Epithelial cell of proximal tubule (primary cell): ENCODE measurements around the gene TNFSF8. TPM values are rescaled to one million over a fixed set of nuclear protein-coding genes. Genes with fewer than 3 reads are reported as not detected.

Experiments used
- DNase-seq: peaks from one replicate; pipeline ENCODE4 v3.0.0-alpha.2; 2011; ENCODE audit warnings: low read depth
- H3K4me3 ChIP-seq: 2 replicates; pipeline ENCODE4 v1.5.1; 2011; ENCODE audit warnings: low read depth, mild to moderate bottlenecking, low read length
- CTCF ChIP-seq: conservative IDR thresholded peaks from 2 replicates; pipeline ENCODE4 v1.5.1; 2012; ENCODE audit warnings: low read depth, mild to moderate bottlenecking, low read length
- total RNA-seq: library from RNA; depleted of rRNA; stranded (reverse); fragments of >200 nt; gene quantifications from 2 replicates; pipeline ENCODE4 v1.2.3, GENCODE V29; 2015

Gene TNFSF8
- total RNA-seq, 1 donor from 2014 or later = not detected

GRCh38 chr9:114899995-114900394 is 30.4 kb downstream of the TNFSF8 start:
- TF ChIP-seq CTCF = no peak
- no peak for DNase-seq
- no peak overlapping the region for H3K4me3 ChIP-seq

- no peak for TF ChIP-seq CTCF
- no peak for DNase-seq
- no peak overlapping the region for H3K4me3 ChIP-seq
Measured at GRCh38 chr9:114899461-114899860, 30.9 kb downstream of the TNFSF8 start.

GRCh38 chr9:114898741-114899140 is 31.6 kb downstream of the TNFSF8 start:
- no peak overlapping the region for H3K4me3 ChIP-seq
- no peak for TF ChIP-seq CTCF
- no peak for DNase-seq

- no peak for TF ChIP-seq CTCF
- no peak overlapping the region for H3K4me3 ChIP-seq
- DNase-seq = no peak
Measured at GRCh38 chr9:114897196-114897595, 33.2 kb downstream of the TNFSF8 start.

- no peak for DNase-seq
- TF ChIP-seq CTCF = no peak
- H3K4me3 ChIP-seq = no peak overlapping the region
Measured at GRCh38 chr9:114896344-114896743, 34.0 kb downstream of the TNFSF8 start.

GRCh38 chr9:114895521-114895991 is 34.8 kb downstream of the TNFSF8 start:
- TF ChIP-seq CTCF = no peak
- DNase-seq = no peak
- no peak overlapping the region for H3K4me3 ChIP-seq

- TF ChIP-seq CTCF = no peak
- peak; percentile 98 for DNase-seq
Measured at GRCh38 chr9:114894609-114895433, 35.6 kb downstream of the TNFSF8 start.

More at GRCh38 chr9:114894609-114895433, 35.6 kb downstream of the TNFSF8 start:
- no peak overlapping the region for H3K4me3 ChIP-seq
